Endodermal cell (in vitro differentiated cells): ENCODE measurements around the gene SCAPER. TPM values are rescaled to one million over a fixed set of nuclear protein-coding genes. Genes with fewer than 3 reads are reported as not detected.
"Not testable (repeated sequence)": the region's sequence is repeated elsewhere in the genome, so short reads cannot be mapped to it uniquely, and the experiment has no call there.

Experiments
- DNase-seq: peaks from one replicate; pipeline ENCODE4 v3.0.0-alpha.2; 2017
- H3K27ac ChIP-seq: 2 replicates; pipeline ENCODE4 v1.5.1; 2013; ENCODE audit warnings: mild to moderate bottlenecking, low read depth, low read length, moderate library complexity
- H3K27me3 ChIP-seq: 2 replicates; pipeline ENCODE4 v1.6.1; 2013; ENCODE audit warnings: mild to moderate bottlenecking, low read length, moderate library complexity; ENCODE audit not compliant: insufficient read depth, control insufficient read depth, poor library complexity, severe bottlenecking
- H3K36me3 ChIP-seq: 2 replicates; pipeline ENCODE4 v1.7.0; 2013; ENCODE audit warnings: mild to moderate bottlenecking, low read length, moderate library complexity; ENCODE audit not compliant: control insufficient read depth, insufficient read depth
- H3K4me1 ChIP-seq: one replicate; pipeline ENCODE4 v1.7.0; 2013; ENCODE audit warnings: low read length; ENCODE audit not compliant: control insufficient read depth, insufficient read depth
- H3K4me3 ChIP-seq: 2 replicates; pipeline ENCODE4 v1.5.1; 2013; ENCODE audit warnings: mild to moderate bottlenecking, low read length, moderate library complexity
- H3K9ac ChIP-seq: 2 replicates; pipeline ENCODE4 v1.6.1; 2013; ENCODE audit warnings: mild to moderate bottlenecking, low read length, moderate library complexity; ENCODE audit not compliant: poor library complexity, severe bottlenecking; ENCODE audit errors: extremely low read depth
- H3K9me3 ChIP-seq: 2 replicates; pipeline ENCODE4 v1.6.1; 2013; ENCODE audit warnings: mild to moderate bottlenecking, low read length, moderate library complexity; ENCODE audit not compliant: control insufficient read depth
- H3K27ac Mint-ChIP-seq: 2 replicates; pipeline ENCODE4 v1.8.0; 2020; ENCODE audit warnings: mixed read lengths
- H3K27me3 Mint-ChIP-seq: 2 replicates; pipeline ENCODE4 v1.8.0; 2021; ENCODE audit warnings: mild to moderate bottlenecking, mixed read lengths; ENCODE audit not compliant: insufficient read depth
- H3K36me3 Mint-ChIP-seq: 2 replicates; pipeline ENCODE4 v1.8.0; 2020; ENCODE audit warnings: low read depth, mixed read lengths
- H3K4me1 Mint-ChIP-seq: 2 replicates; pipeline ENCODE4 v1.8.0; 2020; ENCODE audit warnings: mixed read lengths
- H3K4me3 Mint-ChIP-seq: 2 replicates; pipeline ENCODE4 v1.8.0; 2020; ENCODE audit warnings: mild to moderate bottlenecking, moderate library complexity, mixed read lengths
- H3K9me3 Mint-ChIP-seq: 2 replicates; pipeline ENCODE4 v1.8.0; 2020; ENCODE audit warnings: mild to moderate bottlenecking, mixed read lengths
- CTCF ChIP-seq: fragments of 200-600 bp; sonication (generic); conservative IDR thresholded peaks from 2 replicates; pipeline ENCODE4 v1.5.0; 2021; ENCODE audit warnings: antibody characterized with exemption, mild to moderate bottlenecking
- WGBS, 2 experiments: methylation state at CpG; one replicate each; pipeline versions ENCODE4 v1.1.5 to v1.1.7; 2013; ENCODE audit warnings: missing lambda C conversion rate in 2 of 2, mixed read lengths in 1 of 2; ENCODE audit not compliant: insufficient coverage in 1 of 2, insufficient read length in 1 of 2; 5-methylcytosine and 5-hydroxymethylcytosine counted together
- total RNA-seq, 2 donors: library from RNA; stranded (reverse); fragmentation: NEBNext Ultra II Directional in 1 of 2; extraction: Animal tissue kit (Norgen Biotek cat#: 25700) in 1 of 2; gene quantifications; 2 replicates in 1 of 2; 3 replicates in 1 of 2; pipeline ENCODE4 v1.2.1, GENCODE V29; 2021

SCAPER gene
- total RNA-seq, 2 donors from 2014 or later: 8.9 to 12.2 TPM

GRCh38 chr15:76901965-76902364 is 3.2 kb downstream of the SCAPER start:
- no peak overlapping the region for H3K27ac Mint-ChIP-seq
- peaks cover 12% of the 10 kb centered on the region for H3K36me3 Mint-ChIP-seq
- peaks cover 7% of the 10 kb centered on the region for H3K4me1 ChIP-seq
- H3K27me3 ChIP-seq: peaks cover 25% of the 10 kb centered on the region
- H3K4me3 ChIP-seq: no peak overlapping the region
- DNase-seq: no peak
- H3K9ac ChIP-seq: no peak overlapping the region
- peaks cover 38% of the 10 kb centered on the region for H3K27me3 Mint-ChIP-seq
- H3K36me3 ChIP-seq: no peaks in the 10 kb centered on the region
- 91 to 95% methylated on average over 2 of the region's 2 CpGs for WGBS, 2 experiments
- H3K9me3 ChIP-seq: peaks cover 23% of the 10 kb centered on the region
- H3K27ac ChIP-seq: no peak overlapping the region
- peaks cover 25% of the 10 kb centered on the region for H3K9me3 Mint-ChIP-seq
- TF ChIP-seq CTCF: no peak
- no peak overlapping the region for H3K4me3 Mint-ChIP-seq
- peaks cover 20% of the 10 kb centered on the region for H3K4me1 Mint-ChIP-seq

DNA sequence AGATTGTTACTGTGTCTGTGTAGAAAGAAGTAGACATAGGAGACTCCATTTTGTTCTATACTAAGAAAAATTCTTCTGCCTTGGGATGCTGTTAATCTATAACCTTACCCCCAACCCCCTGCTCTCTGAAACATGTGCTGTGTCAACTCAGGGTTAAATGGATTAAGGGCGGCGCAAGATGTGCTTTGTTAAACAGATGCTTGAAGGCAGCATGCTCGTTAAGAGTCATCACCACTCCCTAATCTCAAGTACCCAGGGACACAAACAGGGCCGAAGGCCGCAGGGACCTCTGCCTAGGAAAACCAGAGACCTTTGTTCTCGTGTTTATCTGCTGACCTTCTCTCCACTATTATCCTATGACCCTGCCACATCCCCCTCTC is 5.2 kb downstream of the SCAPER start:
- peaks cover 27% of the 10 kb centered on the region for H3K9me3 Mint-ChIP-seq
- not testable (repeated sequence) for H3K4me1 ChIP-seq, H3K4me3 Mint-ChIP-seq, H3K4me3 ChIP-seq, H3K27ac ChIP-seq, H3K36me3 ChIP-seq, H3K9ac ChIP-seq, DNase-seq, H3K27ac Mint-ChIP-seq
- peaks cover 11% of the 10 kb centered on the region for H3K4me1 Mint-ChIP-seq
- H3K27me3 Mint-ChIP-seq: peaks cover 23% of the 10 kb centered on the region
- H3K36me3 Mint-ChIP-seq: peaks cover 15% of the 10 kb centered on the region
- WGBS, 2 experiments: no CpG with 5 or more reads among the region's 6 CpGs
- Histone ChIP-seq H3K27me3 (peaks cover 14% of the 10 kb centered on the region), H3K9me3 (peaks cover 23% of the 10 kb centered on the region)

GRCh38 chr15:76899176-76899930 is 5.8 kb downstream of the SCAPER start:
- 94% methylated on average over 14 to 39 of the region's 39 CpGs for WGBS, 2 experiments
- H3K36me3 ChIP-seq, H3K4me3 Mint-ChIP-seq, H3K4me1 ChIP-seq, H3K4me3 ChIP-seq, DNase-seq, H3K27ac Mint-ChIP-seq, H3K9ac ChIP-seq, H3K4me1 Mint-ChIP-seq, H3K27ac ChIP-seq: not testable (repeated sequence)
- Histone ChIP-seq H3K9me3 (peaks cover 23% of the 10 kb centered on the region), H3K27me3 (peaks cover 11% of the 10 kb centered on the region)
- peaks cover 27% of the 10 kb centered on the region for H3K9me3 Mint-ChIP-seq
- H3K27me3 Mint-ChIP-seq: peaks cover 18% of the 10 kb centered on the region
- H3K36me3 Mint-ChIP-seq: peaks cover 15% of the 10 kb centered on the region

- Histone ChIP-seq H3K27me3 (no peaks in the 10 kb centered on the region), H3K4me1 (no peaks in the 10 kb centered on the region), H3K9ac (no peak overlapping the region), H3K27ac (no peak overlapping the region), H3K9me3 (peaks cover 23% of the 10 kb centered on the region), H3K36me3 (no peaks in the 10 kb centered on the region), H3K4me3 (no peak overlapping the region)
- no peak for TF ChIP-seq CTCF
- DNase-seq: no peak
- Mint-ChIP-seq H3K4me1 (no peaks in the 10 kb centered on the region), H3K4me3 (no peak overlapping the region), H3K27me3 (peaks cover 6% of the 10 kb centered on the region), H3K27ac (no peak overlapping the region), H3K9me3 (peaks cover 33% of the 10 kb centered on the region), H3K36me3 (peaks cover 15% of the 10 kb centered on the region)
- WGBS, 2 experiments: 95% methylated on average over 3 to 4 of the region's 4 CpGs
Measured at GRCh38 chr15:76898102-76898501, 7.0 kb downstream of the SCAPER start.
